Activated naive CD4-positive, alpha-beta T cell treated with anti-CD3 and anti-CD28 coated beads for 36 hours (primary cell): ENCODE measurements around the gene ST3GAL5. TPM values are rescaled to one million over a fixed set of nuclear protein-coding genes. Genes with fewer than 3 reads are reported as not detected.

ENCODE experiments used
- CTCF ChIA-PET: fragments of 350-600 bp; sonication (Branson Sonifier 250); formaldehyde crosslinking; loops from one replicate; lab custom pipeline; 2021; ENCODE audit warnings: antibody characterized with exemption; lab: Charles Lee
- DNase-seq: peaks from one replicate; pipeline ENCODE4 v3.0.0-alpha.2; 2020
- H3K27ac Mint-ChIP-seq: one replicate; pipeline ENCODE4 v1.8.0; 2021; ENCODE audit warnings: mild to moderate bottlenecking, mixed read lengths
- H3K27me3 Mint-ChIP-seq: one replicate; pipeline ENCODE4 v1.8.0; 2021; ENCODE audit warnings: low read depth, mixed read lengths
- H3K36me3 Mint-ChIP-seq: one replicate; pipeline ENCODE4 v1.8.0; 2021; ENCODE audit warnings: low read depth, mixed read lengths
- H3K4me1 Mint-ChIP-seq: one replicate; pipeline ENCODE4 v1.8.0; 2021; ENCODE audit warnings: low read depth, mixed read lengths
- H3K4me3 Mint-ChIP-seq: one replicate; pipeline ENCODE4 v1.8.0; 2021; ENCODE audit warnings: mild to moderate bottlenecking, moderate library complexity, mixed read lengths
- H3K9me3 Mint-ChIP-seq: one replicate; pipeline ENCODE4 v1.8.0; 2021; ENCODE audit warnings: mixed read lengths
- intact Hi-C: fragments of 100-400 bp; cut with micrococcal nuclease; formaldehyde crosslinking; loops from one replicate; pipeline ENCODE4 v1.15.1; 2023
- total RNA-seq, 2 experiments: library from RNA; stranded (reverse); gene quantifications; one replicate each; pipeline ENCODE4 v1.2.3, GENCODE V29; 2021

Gene ST3GAL5
- total RNA-seq, 2 experiments from 2014 or later: 9.5 to 10.4 TPM

DNA sequence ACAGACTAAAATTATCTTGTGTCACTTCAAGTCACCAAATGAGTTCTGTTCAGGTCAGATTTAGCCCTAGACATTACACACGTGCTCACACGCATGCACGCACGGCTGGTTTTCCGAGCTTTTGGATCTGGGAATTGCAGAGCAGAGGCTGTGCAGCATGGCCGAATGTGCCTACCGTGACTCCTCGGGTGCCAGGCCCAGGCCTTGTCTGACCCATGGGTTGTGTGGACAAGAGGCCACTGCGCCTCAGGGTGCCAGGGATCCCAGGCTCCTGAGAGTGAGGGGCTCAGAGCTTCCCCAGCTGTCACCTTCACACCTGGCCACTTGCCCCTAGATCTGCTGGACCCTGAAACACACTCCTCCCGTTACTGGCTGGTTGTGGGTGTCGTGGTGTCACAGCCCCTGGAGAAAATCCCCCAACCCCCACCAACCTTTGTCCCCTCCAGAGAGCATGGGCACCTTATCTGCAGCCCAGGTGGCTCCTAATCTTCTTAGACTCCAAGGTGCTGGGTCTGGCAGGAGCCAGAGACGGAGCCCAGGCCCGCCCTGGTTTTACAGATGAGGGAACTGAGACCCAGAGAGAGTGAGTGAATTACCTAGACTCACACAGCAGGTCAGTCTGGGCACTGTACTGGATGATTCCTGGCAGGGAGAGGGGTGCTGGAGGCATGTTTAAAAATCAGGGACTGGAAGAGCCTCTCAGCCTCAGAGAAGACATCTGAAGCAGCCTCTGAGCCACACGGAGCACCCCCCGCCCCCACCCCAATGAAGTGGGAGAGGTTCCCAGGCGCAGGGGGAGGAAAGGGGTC, 78.2 kb downstream of the ST3GAL5 start:
- Mint-ChIP-seq H3K4me3 (no peak overlapping the region), H3K27ac (no peak overlapping the region), H3K4me1 (no peaks in the 10 kb centered on the region), H3K9me3 (no peaks in the 10 kb centered on the region), H3K36me3 (no peaks in the 10 kb centered on the region), H3K27me3 (peaks cover 1% of the 10 kb centered on the region)
- CTCF ChIA-PET: interaction anchor here (0.9 to 1.5 kb wide), 4 partner anchors 60 to 127 kb away, joined by 3 to 6 read pairs (median 3); no protein-coding TSS in a partner anchor
- intact Hi-C loops: no loop called here
- no peak for DNase-seq

DNA sequence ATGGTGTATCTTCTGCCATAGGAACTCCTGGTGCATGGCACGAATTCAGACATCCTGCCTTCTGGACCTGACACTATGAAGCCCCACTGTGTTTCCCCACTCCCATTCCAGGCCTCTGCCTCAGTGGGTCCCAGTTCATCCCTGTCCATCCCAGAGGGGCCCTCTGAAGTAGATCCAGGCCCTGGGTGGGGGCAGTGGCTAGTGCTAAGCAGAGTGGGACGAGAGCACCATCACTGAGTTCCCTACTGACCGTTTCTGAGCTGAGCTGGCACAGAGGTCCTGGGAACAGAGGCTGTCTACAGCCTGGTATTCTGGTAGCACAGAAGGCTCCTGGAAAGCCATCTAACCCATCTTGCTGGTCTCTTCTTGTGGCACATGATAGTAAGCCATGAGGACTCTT, 81.0 kb downstream of the ST3GAL5 start:
- CTCF ChIA-PET: interaction anchor here (2.9 kb wide), 1 partner anchor 79 kb away, joined by 14 read pairs; no protein-coding TSS in a partner anchor
- Mint-ChIP-seq H3K4me3 (no peak overlapping the region), H3K27ac (no peak overlapping the region), H3K27me3 (no peaks in the 10 kb centered on the region), H3K4me1 (peaks cover 7% of the 10 kb centered on the region), H3K9me3 (no peaks in the 10 kb centered on the region), H3K36me3 (no peaks in the 10 kb centered on the region)
- DNase-seq: no peak
- intact Hi-C loops: no loop called here

DNA sequence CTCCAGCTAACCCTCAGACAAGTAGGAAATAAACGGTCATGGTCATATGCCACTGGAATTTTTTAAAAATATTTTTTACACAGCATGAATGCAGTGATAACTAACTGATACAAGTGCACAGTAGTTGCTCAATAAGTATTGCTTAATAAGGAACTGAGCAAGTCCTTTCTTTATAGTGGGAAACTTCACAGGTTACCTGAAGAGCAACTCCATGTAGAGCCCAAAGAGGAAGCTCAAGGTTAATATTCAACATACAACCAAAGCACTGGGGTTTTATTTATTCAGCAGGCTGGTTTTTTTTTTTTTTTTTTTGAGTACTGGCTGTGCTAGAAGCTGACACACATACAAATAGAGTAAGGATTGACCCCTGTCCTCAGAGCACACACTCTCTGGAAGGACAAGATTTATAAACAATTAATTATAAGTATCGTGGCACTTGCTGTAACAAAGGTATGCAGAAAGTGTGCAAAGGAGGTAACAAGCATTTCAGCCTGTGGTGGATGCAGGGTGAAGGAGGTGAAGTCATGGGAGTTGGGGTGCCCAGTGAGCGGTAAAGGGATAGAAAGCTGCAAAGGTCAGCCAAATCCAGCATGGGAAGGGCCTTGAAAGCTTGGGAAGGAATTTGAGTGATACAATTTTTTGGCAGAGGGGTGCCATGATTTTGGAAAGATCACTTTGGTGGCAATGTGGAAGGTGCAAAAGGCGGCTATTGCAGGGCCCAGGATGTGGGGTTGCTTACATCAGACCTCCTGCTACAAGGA, 82.3 kb downstream of the ST3GAL5 start:
- H3K36me3 Mint-ChIP-seq: no peaks in the 10 kb centered on the region
- DNase-seq: no peak
- intact Hi-C loops: no loop called here
- no peak overlapping the region for H3K27ac Mint-ChIP-seq
- H3K4me1 Mint-ChIP-seq: peaks cover 7% of the 10 kb centered on the region
- no peaks in the 10 kb centered on the region for H3K27me3 Mint-ChIP-seq
- CTCF ChIA-PET: interaction anchor here (1.1 to 2.9 kb wide), 3 partner anchors 78 to 273 kb away, joined by 3 to 14 read pairs (median 4); no protein-coding TSS in a partner anchor
- no peak overlapping the region for H3K4me3 Mint-ChIP-seq
- no peaks in the 10 kb centered on the region for H3K9me3 Mint-ChIP-seq

DNA sequence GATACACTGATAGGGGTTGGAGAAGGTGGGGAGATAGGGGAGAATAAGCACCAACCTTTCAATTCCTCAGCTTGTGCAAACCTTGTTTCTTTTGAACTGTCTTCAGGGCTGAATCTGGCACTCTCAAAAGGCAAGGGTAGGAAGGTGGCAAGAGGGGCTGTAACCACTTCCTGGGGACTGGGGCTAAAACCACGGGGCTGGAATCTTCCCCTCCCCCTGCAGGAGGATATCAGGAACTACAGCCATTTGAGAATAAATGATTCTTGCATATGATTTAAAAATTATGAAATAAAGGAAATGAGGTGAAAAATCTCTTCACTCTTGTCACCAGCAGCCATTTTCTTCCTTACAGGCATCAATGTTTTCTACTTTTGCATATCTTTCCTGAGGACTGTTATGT, 84.2 kb downstream of the ST3GAL5 start:
- Mint-ChIP-seq H3K4me1 (peaks cover 7% of the 10 kb centered on the region), H3K27ac (no peak overlapping the region), H3K4me3 (no peak overlapping the region), H3K36me3 (no peaks in the 10 kb centered on the region), H3K27me3 (no peaks in the 10 kb centered on the region), H3K9me3 (no peaks in the 10 kb centered on the region)
- CTCF ChIA-PET: interaction anchor here (1.1 to 1.7 kb wide), 5 partner anchors 10 to 232 kb away, joined by 3 to 7 read pairs (median 4); no protein-coding TSS in a partner anchor
- intact Hi-C loops: loop anchor here (2.0 kb wide), 1 partner anchor 54 kb away; no protein-coding TSS in a partner anchor
- DNase-seq: peak; percentile 42

DNA sequence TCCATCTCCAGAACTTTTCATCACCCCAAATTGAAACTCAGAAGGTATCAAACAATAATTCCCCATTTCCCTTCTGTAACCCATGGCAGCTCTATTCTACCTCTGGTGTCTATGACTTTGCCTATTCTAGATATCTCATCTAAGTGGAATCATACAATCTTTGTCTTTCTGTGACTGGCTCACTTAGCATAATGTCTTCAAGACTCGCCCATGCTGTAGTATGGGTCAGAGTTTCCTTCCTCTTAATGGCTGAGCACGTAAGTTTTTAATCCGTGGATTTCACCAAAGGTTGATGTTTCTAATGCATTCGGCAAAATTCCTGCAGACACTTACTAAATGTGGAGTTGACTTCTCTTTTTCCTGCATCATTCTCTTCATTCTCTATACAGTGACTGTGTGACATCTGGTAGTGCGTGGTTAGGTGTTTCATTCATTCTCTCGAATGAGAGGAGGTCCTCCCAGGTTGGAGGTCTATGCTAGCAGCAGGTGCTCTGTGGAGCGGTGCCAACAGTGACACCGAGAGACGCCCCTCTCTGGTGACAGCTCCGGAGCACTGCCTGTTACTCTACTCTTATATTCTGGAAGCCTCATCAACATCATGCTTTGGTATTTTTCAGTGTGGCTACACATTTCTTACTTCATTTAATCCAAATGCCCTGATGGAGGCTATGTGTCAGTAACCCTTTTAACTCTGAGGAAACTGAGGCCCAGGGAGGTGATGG, 84.9 kb downstream of the ST3GAL5 start:
- intact Hi-C loops: loop anchor here (2.0 kb wide), 1 partner anchor 53 kb away; no protein-coding TSS in a partner anchor
- CTCF ChIA-PET: interaction anchor here (1.0 to 1.7 kb wide), 5 partner anchors 8 to 54 kb away, joined by 3 to 7 read pairs (median 3); no protein-coding TSS in a partner anchor
- no peak overlapping the region for H3K4me3 Mint-ChIP-seq
- H3K4me1 Mint-ChIP-seq: peaks cover 7% of the 10 kb centered on the region
- no peak overlapping the region for H3K27ac Mint-ChIP-seq
- no peaks in the 10 kb centered on the region for H3K9me3 Mint-ChIP-seq
- no peaks in the 10 kb centered on the region for H3K27me3 Mint-ChIP-seq
- H3K36me3 Mint-ChIP-seq: no peaks in the 10 kb centered on the region
- DNase-seq: no peak

DNA sequence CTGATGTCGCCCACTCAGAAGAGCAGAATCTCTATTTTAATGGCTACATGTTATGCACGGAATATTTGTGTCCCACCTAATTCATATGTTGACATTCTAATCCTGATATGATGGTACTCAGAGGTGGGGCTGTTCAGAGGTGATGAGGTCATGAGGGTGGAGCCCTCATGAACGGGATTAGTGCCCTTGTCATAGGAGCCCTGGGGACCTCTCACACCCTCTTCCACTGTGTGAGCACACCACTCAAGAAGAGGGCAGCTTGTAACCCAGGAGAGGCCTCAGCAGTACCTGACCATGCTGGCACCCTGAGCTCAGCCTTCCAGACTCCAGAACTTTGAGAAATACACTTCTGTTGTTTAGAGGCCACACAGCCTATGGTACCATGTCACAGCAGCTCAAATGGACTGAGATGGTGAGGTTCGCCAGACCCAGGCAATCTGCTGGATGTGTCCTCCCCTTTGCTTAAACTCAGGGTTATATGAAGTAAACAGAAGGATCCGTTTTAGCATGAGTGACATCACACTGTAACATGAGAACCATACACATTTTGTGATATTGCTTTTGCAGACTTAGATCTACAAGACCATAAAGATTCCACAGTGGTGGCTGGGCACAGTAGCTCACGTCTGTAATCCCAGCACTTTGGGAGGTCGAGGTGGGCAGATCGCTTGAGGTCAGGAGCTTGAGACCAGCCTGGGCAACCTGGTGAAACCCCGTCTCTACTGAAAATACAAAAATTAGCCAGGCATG, 86.3 kb downstream of the ST3GAL5 start:
- intact Hi-C loops: no loop called here
- no peak for DNase-seq
- Mint-ChIP-seq H3K4me1 (peaks cover 7% of the 10 kb centered on the region), H3K4me3 (no peak overlapping the region), H3K27me3 (no peaks in the 10 kb centered on the region), H3K9me3 (no peaks in the 10 kb centered on the region), H3K27ac (no peak overlapping the region), H3K36me3 (no peaks in the 10 kb centered on the region)
- CTCF ChIA-PET: interaction anchor here (0.6 to 2.2 kb wide), 7 partner anchors 10 to 73 kb away, joined by 3 to 9 read pairs (median 4); no protein-coding TSS in a partner anchor

DNA sequence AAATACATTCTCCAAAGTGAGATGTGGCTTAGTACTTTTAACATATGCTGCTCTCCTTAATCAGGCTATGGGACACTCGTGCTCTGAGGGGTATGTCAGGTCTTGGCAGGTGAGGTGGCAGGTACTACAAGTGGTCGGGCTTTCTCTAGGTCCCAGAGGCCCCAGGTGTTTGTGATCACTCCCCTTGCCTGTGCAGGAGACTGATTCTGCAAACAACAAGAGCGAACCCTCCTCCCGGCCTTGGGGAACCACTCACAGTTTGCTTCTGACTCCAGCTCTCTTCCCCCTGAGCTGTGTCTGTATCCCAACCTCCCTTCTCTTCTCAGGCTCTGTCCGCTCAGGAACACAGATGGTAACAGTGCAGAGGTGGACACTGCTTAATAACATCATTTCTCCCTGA, 86.9 kb downstream of the ST3GAL5 start:
- Mint-ChIP-seq H3K27ac (no peak overlapping the region), H3K36me3 (no peaks in the 10 kb centered on the region), H3K4me3 (no peak overlapping the region), H3K27me3 (no peaks in the 10 kb centered on the region), H3K4me1 (peaks cover 7% of the 10 kb centered on the region), H3K9me3 (no peaks in the 10 kb centered on the region)
- intact Hi-C loops: no loop called here
- CTCF ChIA-PET: interaction anchor here (0.6 to 2.2 kb wide), 3 partner anchors 12 to 73 kb away, joined by 3 to 9 read pairs (median 6); no protein-coding TSS in a partner anchor
- no peak for DNase-seq

DNA sequence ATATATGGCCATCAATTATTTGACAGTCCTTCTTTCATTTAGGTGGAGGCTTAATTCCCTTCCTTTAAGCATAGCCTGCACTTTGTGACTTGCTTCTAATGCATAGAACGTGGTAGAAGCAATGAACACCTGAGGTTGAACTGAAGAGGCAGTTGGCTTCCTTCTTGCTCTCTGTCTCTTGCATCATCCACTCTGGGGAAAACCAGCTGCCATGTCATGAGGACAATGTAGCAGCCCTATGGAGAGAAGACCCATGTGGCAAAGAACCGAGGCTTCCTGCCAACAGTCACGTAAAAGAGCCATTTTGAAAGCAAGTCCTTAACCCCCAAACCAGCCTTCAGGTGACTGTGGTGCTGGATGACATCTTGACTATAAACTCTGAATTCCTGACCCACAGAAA, 88.2 kb downstream of the ST3GAL5 start:
- H3K4me1 Mint-ChIP-seq: peaks cover 7% of the 10 kb centered on the region
- H3K36me3 Mint-ChIP-seq: no peaks in the 10 kb centered on the region
- DNase-seq: no peak
- H3K27me3 Mint-ChIP-seq: no peaks in the 10 kb centered on the region
- no peaks in the 10 kb centered on the region for H3K9me3 Mint-ChIP-seq
- CTCF ChIA-PET: no interaction called here
- no peak overlapping the region for H3K27ac Mint-ChIP-seq
- no peak overlapping the region for H3K4me3 Mint-ChIP-seq
- intact Hi-C loops: no loop called here

DNA sequence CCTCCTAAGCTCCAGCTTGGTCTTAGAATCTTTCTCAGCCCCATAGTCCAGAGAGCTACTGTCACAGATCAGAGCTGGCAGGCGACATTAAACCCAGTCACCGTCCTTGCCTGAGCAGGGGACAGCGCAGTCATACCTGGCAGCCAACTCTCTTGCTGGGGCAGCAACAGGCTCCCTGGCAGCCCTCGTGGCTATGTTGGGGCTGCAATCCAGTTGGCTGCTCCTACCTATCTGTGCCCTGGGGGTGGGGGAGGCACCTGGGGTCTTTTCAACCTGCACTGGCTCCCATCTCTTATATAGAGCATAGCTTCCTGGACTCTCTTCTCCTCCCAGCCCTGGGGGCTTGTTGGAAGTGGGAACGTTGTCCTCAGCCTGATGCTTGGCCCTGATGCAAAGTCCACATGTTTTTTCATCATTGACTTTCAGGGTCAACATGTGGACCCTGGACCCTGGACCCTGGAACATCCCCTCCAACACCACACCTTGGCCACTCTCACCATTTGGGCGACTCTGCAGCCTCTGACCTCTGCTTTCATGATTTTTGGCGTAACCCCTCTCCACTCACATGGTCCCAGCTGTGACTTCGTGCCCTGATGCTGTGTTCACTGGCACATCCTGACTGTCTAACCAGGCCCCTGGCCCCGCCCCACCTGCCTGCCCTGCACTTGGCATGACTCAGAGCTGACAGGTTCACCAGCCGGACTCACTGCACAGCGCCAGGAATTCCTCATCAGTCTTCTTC, 89.4 kb downstream of the ST3GAL5 start:
- DNase-seq: peak; percentile 37
- H3K9me3 Mint-ChIP-seq: no peaks in the 10 kb centered on the region
- CTCF ChIA-PET: no interaction called here
- no peaks in the 10 kb centered on the region for H3K36me3 Mint-ChIP-seq
- intact Hi-C loops: no loop called here
- peaks cover 2% of the 10 kb centered on the region for H3K4me1 Mint-ChIP-seq
- no peaks in the 10 kb centered on the region for H3K27me3 Mint-ChIP-seq
- no peak overlapping the region for H3K27ac Mint-ChIP-seq
- H3K4me3 Mint-ChIP-seq: no peak overlapping the region

DNA sequence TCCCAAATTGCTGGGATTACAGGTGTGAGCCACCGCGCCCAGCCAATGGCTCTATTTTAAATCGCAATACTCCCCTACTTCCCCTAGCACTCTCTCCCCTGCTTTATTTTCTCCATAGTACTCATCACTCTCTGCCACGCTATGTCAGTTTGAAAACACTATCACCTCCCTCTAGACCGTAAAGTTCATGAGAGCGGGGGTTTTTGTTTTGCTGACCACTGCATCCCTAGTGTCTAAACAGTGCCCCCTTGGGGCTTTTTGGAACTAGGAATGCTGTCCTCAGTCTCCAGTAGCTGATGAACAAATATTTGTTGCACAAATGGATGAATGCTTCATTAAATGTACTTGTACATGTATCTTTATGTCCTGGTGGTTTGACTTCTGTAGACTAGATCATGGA, 90.9 kb downstream of the ST3GAL5 start:
- H3K27ac Mint-ChIP-seq: no peak overlapping the region
- no peak for DNase-seq
- H3K4me3 Mint-ChIP-seq: no peak overlapping the region
- intact Hi-C loops: no loop called here
- CTCF ChIA-PET: no interaction called here
- no peaks in the 10 kb centered on the region for H3K27me3 Mint-ChIP-seq
- no peaks in the 10 kb centered on the region for H3K9me3 Mint-ChIP-seq
- H3K4me1 Mint-ChIP-seq: no peaks in the 10 kb centered on the region
- H3K36me3 Mint-ChIP-seq: no peaks in the 10 kb centered on the region

DNA sequence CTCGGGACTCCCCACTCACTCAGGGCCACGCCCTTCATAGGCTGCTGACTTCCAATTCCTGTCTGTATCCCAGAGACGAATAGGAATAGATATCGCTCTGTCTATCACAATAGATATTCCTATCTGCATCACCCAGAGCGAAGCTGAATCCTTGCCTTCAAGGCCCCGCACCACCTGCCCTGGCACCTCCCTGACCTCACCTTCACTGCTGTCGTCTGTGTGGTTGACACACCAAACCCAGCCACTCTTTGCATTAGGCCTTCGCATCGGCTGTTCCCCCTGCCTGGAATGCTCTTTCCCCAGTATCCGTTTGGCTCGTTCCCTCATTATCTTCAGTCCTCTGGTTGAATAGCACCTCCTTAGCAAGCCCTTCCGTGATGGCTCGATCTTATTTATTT, 91.5 kb downstream of the ST3GAL5 start:
- H3K4me1 Mint-ChIP-seq: no peaks in the 10 kb centered on the region

More for the DNA sequence above, 91.5 kb downstream of the ST3GAL5 start:
- Mint-ChIP-seq H3K27me3 (no peaks in the 10 kb centered on the region), H3K9me3 (no peaks in the 10 kb centered on the region), H3K36me3 (no peaks in the 10 kb centered on the region), H3K4me3 (no peak overlapping the region), H3K27ac (no peak overlapping the region)
- no peak for DNase-seq
- CTCF ChIA-PET: no interaction called here
- intact Hi-C loops: no loop called here
